Activated naive CD4-positive, alpha-beta T cell (primary cell): Measurements from ENCODE around the gene WNT2.
"Not testable (repeated sequence)": the region's sequence is repeated elsewhere in the genome, so short reads cannot be mapped to it uniquely, and the experiment has no call there.

ENCODE experiments used
- DNase-seq, 4 experiments: peaks; one replicate each; lab custom pipeline; 2025; lab: John Stamatoyannopoulos, UW

Gene WNT2

DNA sequence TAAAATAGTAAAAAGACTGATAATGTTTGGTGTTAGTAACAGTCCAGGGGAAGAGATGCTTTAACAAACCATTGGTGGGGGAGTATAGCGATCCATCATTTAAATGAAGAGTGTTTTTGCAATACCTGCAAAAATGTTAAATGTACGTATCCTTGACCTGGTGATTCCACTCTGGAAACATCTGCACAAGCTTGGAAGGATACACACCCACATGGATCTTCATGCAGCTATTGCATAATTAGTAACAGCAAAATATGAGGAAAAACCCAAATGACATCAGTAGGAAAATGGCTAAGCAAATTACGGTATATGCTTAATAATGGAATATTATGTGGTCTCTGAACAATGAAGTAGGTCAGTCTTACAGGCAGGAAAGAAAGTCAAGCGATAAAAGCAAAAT, 20.5 kb downstream of the WNT2 start:
- no peak for DNase-seq

DNA sequence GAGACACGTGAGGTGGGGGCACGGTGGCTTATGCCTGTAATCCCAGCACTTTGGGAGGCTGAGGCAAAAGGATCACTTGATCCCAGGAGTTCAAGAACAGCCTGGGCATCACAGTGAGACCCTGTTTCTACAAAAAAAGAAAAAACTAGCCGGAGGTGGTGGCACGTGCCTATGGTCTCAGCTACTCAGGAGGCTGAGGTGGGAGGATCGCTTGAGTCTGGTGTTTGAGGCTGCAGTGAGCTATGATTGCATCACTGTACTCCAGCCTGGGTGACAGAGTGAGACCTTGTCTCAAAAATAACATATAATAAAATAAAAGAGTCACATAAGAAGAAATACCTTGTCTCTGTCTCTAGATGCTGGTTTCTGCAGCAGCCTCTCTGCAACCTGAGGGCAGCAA, 22.4 kb downstream of the WNT2 start:
- not testable (repeated sequence) for DNase-seq

DNA sequence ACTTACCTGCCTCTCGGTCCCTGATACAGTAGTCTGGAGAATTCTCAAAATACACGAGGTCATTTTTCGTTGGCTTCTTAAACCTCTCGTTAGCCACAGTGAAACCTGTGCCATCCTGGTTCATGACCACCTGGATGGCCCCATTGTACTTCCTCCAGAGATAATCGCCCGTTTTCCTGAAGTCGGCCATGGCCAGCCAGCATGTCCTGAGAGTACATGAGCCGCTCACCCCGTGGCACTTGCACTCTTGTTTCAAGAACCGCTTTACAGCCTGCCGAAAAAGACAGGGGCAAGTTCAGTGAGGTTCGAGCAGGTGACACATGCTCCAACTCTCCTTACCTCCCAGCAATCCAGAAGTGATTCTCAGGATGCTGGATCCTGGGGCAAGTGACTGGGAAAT, 25.3 kb downstream of the WNT2 start:
- no peak for DNase-seq

GRCh38 chr7:117296066-117296465, 26.8 kb downstream of the WNT2 start:
- DNase-seq, result no peak

DNA sequence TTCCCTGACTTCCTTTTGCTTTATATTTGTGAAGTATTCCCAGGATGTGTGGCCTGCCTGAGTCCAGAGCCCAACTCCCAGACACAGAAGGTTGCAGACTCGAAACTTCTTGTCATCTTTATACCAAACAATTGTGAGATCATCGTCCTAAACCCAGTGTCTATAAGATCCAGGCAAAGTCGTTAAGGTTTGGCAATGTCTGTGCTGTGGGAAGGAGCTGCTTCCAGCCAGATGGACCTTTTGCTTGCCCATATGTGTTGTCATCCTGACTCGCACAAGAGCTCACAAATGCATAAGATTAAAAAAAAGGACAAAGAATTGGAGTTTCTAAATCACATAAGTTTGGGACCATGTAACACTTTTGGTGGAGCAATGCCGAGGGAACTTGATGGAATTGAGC, 37.0 kb downstream of the WNT2 start:
- DNase-seq, result no peak

- DNase-seq, result no peak
Measured at GRCh38 chr7:117284692-117285091, 38.2 kb downstream of the WNT2 start.

DNA sequence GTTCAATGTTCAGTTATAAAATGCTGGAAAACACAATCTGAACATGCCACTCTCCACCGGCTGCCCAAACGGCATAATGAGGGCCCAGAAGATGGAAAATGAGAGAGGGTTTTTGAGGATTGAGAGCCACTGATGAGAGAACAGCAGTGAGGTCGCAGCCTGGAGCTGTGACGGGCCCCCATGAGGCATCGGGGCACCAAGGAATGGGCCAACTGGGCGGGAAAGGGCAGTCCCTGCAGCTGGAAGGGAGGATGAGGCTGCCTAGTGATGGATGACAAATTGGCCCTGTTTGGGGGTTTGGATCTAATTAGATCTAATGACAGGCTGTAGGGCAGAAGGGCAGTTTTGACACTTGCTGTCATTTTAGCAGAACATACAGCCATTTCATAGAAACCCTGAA, 39.1 kb downstream of the WNT2 start:
- no peak for DNase-seq

GRCh38 chr7:117283371-117283770, 39.5 kb downstream of the WNT2 start:
- DNase-seq, result no peak

DNA sequence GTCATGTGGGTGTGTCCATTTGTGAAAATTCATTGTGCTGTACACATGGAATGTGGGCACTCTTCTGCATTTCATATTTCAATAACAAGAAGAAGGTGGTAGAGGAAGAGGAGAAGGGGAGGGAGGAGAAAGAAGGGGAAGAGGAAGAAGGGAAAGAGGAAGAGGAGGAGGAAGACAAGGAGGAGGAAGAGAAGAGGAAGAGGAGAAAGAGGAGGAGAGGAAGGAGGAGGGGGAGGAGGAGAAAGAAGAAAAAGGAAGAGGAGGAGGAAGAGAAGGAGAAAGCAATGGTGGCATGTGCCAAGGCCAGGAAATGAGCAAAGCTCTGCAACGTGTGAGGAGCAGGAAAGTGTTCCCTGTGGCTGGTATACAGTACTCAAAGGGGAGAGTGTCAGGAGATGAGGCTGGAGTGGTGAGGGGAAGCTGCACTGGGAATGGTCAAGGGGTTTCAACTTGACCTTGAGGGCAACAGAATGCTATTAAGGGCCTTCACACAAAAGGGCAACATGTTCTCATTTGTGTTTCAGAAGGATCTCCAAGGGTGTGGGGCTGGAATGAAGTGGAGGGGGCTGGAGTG, 40.5 kb downstream of the WNT2 start:
- DNase-seq, result no peak

DNA sequence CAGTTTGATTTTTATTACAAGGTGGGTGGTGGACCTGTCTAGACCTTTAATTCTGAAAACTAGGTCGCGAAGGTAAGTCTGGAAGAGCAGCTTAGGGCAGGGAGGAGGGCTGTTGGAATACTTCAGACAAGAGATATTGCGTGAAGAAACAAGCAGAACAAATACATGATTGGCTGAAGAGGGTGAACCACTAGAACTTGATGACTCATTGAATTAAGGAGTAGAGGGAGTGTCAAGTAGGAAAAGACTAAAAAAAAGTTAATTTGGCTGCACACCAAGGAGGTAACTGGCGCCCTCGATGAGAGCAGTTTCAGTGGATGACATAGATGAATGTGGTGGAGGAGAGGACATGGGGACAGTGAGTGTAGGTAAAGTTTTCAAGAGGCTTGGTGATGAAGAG, 41.3 kb downstream of the WNT2 start:
- DNase-seq, result no peak

GRCh38 chr7:117279931-117280557, 42.8 kb downstream of the WNT2 start:
- no peak for DNase-seq

- DNase-seq, result no peak
Measured at GRCh38 chr7:117279203-117279602, 43.7 kb downstream of the WNT2 start.

DNA sequence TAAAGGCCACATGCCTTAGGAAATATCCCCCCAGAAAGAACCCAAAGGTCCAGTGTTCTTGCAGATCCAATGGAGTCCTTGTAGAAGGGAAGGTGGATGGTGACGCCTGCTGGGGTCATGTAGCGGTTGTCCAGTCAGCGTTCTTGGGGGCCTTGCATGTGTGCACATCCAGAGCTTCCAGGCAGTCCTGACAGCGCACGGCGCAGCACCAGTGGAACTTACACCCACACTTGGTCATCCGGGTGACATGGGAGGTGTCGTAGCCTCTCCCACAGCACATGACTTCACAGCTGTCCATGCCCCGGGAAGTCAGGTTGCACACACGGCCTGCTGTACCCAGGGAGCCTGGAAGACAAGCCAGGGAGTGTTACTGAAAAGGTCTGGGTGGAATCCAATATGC, 44.8 kb downstream of the WNT2 start:
- DNase-seq, result no peak

- DNase-seq, result no peak
Measured at GRCh38 chr7:117277576-117277975, 45.3 kb downstream of the WNT2 start.

DNA sequence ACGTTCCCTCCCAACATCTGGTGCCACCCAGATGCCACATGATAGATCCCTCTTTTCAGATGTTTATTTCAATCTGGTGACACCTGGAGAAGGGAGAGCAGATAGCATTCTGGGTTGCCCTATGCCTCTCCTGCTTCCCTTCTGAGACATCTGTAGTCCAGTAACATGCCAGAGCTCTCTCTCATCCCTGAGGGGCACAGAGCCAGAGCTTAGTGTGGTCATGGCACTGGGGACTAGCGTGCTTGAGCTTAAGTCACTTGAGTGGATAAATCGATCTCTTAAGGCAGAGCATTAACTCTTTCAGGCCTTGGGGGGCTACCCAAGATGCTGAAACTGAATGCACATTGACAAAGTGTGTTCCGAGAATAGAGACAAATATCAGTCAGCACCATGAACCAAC, 47.9 kb downstream of the WNT2 start:
- DNase-seq, result no peak

- DNase-seq, result no peak
Measured at GRCh38 chr7:117273814-117274225, 49.0 kb downstream of the WNT2 start.

DNA sequence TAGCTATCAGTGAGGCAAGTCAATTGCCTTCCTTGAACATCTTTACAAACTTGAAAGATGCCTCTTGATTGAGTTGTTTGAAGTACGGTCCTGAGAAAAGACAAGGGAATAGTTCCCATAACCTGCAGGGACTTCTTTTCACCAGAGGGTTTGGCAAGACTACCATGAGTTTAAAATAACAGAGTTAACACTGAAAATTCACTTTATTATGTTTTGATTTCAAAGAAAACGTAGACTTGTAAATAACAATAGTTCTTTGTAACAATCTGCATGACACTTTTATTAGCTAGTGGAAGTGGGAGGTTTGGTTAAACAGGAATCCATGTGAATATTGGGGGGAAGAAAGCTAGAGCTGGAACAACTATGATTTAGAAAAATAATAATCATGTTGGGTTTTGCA, 49.5 kb downstream of the WNT2 start:
- DNase-seq, result no peak

DNA sequence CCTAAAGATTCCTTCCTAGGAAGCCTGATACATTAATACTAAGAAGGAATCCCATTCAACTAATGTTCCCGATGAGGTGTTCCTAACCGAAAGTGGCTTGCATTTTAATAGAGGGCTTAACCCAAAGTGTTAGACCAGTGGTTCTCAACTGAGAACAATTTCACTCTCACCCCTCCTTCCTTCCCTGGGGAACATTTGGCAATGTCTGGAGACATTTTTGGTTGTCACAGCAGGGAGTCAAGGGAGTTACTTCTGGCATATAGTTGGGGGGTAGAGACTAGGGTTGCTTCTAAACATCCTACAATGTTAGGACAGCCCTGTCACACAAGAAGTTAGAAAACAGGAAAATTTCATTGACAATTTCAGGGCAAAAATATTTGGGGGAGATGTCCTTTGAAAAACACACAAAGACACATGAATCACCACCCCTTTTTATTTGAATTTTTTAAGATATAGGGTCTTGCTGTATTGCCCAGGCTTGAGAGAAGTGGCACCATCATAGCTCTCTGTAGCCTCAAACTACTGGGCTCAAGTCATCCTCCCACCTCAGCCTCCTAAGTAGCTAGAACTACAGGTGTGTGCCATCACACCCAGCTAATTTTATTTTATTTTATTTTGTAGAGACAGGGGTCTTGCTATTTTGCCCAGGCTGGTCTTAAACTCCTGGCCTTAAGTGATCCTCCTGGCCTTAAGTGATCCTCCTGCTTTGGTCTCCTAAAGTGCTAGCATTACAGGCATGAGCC, 50.7 kb downstream of the WNT2 start:
- DNase-seq, result no peak

- DNase-seq, result no peak
Measured at GRCh38 chr7:117271566-117271965, 51.3 kb downstream of the WNT2 start.

GRCh38 chr7:117270371-117270770, 52.5 kb downstream of the WNT2 start:
- DNase-seq, result no peak

- no peak for DNase-seq
Measured at GRCh38 chr7:117269886-117270285, 53.0 kb downstream of the WNT2 start.

DNA sequence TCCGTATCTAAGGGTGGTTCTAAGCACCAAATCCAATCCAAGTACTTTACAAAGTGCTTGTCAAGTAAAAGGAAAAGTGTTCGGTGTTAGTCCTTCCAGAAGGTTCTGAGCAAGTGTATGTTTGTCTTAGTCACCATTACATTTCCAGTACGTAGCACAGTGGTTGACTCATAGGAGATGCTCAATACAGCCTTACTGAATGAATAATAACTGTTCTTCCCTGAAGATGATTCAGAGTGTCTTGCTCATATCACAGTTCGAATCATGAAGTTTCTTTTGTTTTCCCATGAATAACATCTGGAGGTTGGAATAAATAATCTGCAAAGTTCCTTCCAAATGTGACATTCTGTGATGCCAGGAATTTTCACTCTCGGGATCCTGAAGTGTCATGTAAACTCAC, 53.4 kb downstream of the WNT2 start:
- no peak for DNase-seq

DNA sequence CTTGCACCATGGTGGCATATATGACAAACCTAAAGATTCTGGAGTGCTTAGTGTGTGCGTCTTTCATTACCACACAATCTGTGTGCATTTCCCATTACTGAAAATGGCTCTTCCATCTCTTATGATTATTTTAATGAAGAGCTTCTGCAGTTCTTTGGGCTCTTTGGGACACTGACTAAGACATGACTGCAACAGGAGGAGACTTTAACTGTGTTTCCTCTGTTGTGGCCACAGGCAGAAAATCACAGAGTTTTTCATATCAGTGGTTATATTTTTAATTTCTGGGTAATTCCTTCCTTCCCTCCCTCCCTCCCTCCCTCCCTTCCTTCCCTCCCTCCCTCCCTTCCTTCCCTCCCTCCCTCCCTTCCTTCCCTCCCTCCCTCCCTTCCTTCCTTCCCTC, 58.1 kb downstream of the WNT2 start:
- no peak for DNase-seq

GRCh38 chr7:117262546-117262945, 60.3 kb downstream of the WNT2 start:
- no peak for DNase-seq
